ENCODE data around the gene DRGX. TPM values are rescaled to one million over a fixed set of nuclear protein-coding genes. Genes with fewer than 3 reads are reported as not detected.

Gene DRGX
- total and polyA plus RNA-seq, 2 donors (not counting 1 experiment from before 2014, with no cell fraction given) = not detected

DNA sequence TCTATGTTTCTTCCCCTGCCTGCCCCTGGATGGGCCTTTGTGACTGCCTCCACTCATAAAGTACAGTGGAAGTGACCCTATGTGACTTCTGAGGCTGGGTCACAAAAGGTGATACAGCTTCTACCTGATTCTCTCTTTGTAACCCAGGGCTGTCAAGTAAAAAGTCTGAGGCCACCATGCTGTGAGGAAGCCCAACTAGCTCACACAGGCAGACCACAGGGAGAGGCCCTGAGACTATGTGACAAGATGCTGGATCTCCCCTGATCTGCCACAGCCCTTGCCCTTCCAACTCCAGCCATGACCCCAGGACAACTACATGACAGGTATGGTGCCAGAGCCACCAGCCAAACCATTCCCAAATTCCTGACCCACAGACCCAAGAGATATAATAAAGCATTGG, 45.8 kb downstream of the DRGX start:
- peaks cover 5% of the 10 kb centered on the region for H3K9me3 Mint-ChIP-seq (ENCODE audit: insufficient read depth)
- H3K27me3 ChIP-seq (replicated peaks in 1 of 4; ENCODE audit: control extremely low read depth in 1 of 4, control insufficient read depth in 3 of 4, insufficient read depth in 4 of 4, low read length in 3 of 4) = peaks cover 0 to under 1% (median 0%) of the 10 kb centered on the region in 4 experiments
- no peaks in the 10 kb centered on the region for H4K20me1 ChIP-seq (ENCODE audit: control insufficient read depth, insufficient read depth, low read length, poor library complexity, severe bottlenecking)
- no peaks in the 10 kb centered on the region for H3K4me1 Mint-ChIP-seq
- H3K36me3 ChIP-seq (replicated peaks in 1 of 2; ENCODE audit: control extremely low read depth in 1 of 2, control insufficient read depth in 1 of 2, extremely low read depth in 1 of 2, insufficient read depth in 2 of 2, low read length in 1 of 2) = no peaks in the 10 kb centered on the region
- no peaks in the 10 kb centered on the region for H3K4me1 ChIP-seq (ENCODE audit: control insufficient read depth in 2 of 2, insufficient read depth in 2 of 2, low read length in 2 of 2)
- CTCF ChIA-PET = no interaction called here
- DNase-seq (no peak), ATAC-seq (ENCODE audit: low read depth) (no peak)
- POLR2A ChIA-PET = no interaction called here
- intact Hi-C loops (cut with micrococcal nuclease) = no loop called here
- no peak for TF ChIP-seq EZH2 (IDR thresholded peaks at IDR 0.05; ENCODE audit: borderline replicate concordance, insufficient read depth, low read depth, low read length, poor library complexity, severe bottlenecking)
- TF ChIP-seq, protein P1, sequence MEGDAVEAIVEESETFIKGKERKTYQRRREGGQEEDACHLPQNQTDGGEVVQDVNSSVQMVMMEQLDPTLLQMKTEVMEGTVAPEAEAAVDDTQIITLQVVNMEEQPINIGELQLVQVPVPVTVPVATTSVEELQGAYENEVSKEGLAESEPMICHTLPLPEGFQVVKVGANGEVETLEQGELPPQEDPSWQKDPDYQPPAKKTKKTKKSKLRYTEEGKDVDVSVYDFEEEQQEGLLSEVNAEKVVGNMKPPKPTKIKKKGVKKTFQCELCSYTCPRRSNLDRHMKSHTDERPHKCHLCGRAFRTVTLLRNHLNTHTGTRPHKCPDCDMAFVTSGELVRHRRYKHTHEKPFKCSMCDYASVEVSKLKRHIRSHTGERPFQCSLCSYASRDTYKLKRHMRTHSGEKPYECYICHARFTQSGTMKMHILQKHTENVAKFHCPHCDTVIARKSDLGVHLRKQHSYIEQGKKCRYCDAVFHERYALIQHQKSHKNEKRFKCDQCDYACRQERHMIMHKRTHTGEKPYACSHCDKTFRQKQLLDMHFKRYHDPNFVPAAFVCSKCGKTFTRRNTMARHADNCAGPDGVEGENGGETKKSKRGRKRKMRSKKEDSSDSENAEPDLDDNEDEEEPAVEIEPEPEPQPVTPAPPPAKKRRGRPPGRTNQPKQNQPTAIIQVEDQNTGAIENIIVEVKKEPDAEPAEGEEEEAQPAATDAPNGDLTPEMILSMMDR (IDR thresholded peaks at IDR 0.05) = no peak
- no peak overlapping the region for H3K27ac Mint-ChIP-seq
- H3K9ac ChIP-seq (ENCODE audit: low read length) = no peak overlapping the region
- H3K4me3 Mint-ChIP-seq = no peak overlapping the region
- H3K4me3 ChIP-seq (ENCODE audit: control extremely low read depth in 1 of 5, extremely low read depth in 1 of 5, insufficient read depth in 1 of 5, low read depth in 2 of 5, low read length in 4 of 5) = no peak overlapping the region
- H3K79me2 ChIP-seq (ENCODE audit: control insufficient read depth, insufficient read depth, low read length) = no peaks in the 10 kb centered on the region
- peaks cover 0 to 19% (median 8%) of the 10 kb centered on the region in 3 donors for H3K9me3 ChIP-seq (ENCODE audit: control extremely low read depth in 1 of 3, control insufficient read depth in 2 of 3, insufficient read depth in 1 of 3, low read length in 2 of 3)
- no peak overlapping the region for H2AFZ ChIP-seq (ENCODE audit: insufficient read depth, low read depth, low read length, poor library complexity, severe bottlenecking)
- H3K27ac ChIP-seq (ENCODE audit: low read length in 2 of 2) = no peak overlapping the region
- H3K4me2 ChIP-seq (replicated peaks; ENCODE audit: low read depth, low read length, poor library complexity, severe bottlenecking) = no peak overlapping the region
- peaks cover 5% of the 10 kb centered on the region for H3K27me3 Mint-ChIP-seq

DNA sequence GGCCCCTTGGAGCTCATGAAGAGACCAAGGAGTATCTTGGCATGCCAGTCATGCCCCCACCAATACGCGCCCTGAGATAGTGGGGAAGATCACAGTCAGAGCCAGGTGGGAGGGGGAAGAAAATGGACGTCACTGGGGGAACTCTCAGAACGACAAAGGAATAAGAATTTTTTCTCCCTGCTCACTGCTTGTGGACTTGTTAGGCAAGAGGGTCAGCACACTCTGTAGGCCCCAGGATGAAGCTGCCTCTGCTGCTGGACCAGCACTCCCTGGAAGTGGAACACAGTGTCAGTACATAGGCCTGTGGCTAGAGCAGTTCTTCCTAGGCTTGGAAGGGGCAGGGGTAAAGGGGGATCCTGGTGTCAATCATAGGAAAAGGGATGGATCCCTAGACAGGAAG, 46.5 kb downstream of the DRGX start:
- POLR2A ChIA-PET = no interaction called here
- Mint-ChIP-seq H3K27me3 (peaks cover 5% of the 10 kb centered on the region), H3K4me1 (no peaks in the 10 kb centered on the region), H3K4me3 (no peak overlapping the region), H3K27ac (no peak overlapping the region), H3K9me3 (ENCODE audit: insufficient read depth) (peaks cover 5% of the 10 kb centered on the region)
- Histone ChIP-seq H3K27me3 (replicated peaks in 1 of 4; ENCODE audit: control extremely low read depth in 1 of 4, control insufficient read depth in 3 of 4, insufficient read depth in 4 of 4, low read length in 3 of 4) (no peaks in the 10 kb centered on the region), H3K4me3 (ENCODE audit: control extremely low read depth in 1 of 5, extremely low read depth in 1 of 5, insufficient read depth in 1 of 5, low read depth in 2 of 5, low read length in 4 of 5) (no peak overlapping the region), H3K79me2 (ENCODE audit: control insufficient read depth, insufficient read depth, low read length) (no peaks in the 10 kb centered on the region), H3K9ac (ENCODE audit: low read length) (no peak overlapping the region), H4K20me1 (ENCODE audit: control insufficient read depth, insufficient read depth, low read length, poor library complexity, severe bottlenecking) (no peaks in the 10 kb centered on the region), H3K36me3 (replicated peaks in 1 of 2; ENCODE audit: control extremely low read depth in 1 of 2, control insufficient read depth in 1 of 2, extremely low read depth in 1 of 2, insufficient read depth in 2 of 2, low read length in 1 of 2) (no peaks in the 10 kb centered on the region), H3K9me3 (ENCODE audit: control extremely low read depth in 1 of 3, control insufficient read depth in 2 of 3, insufficient read depth in 1 of 3, low read length in 2 of 3) (peaks cover 0 to 19% (median 8%) of the 10 kb centered on the region in 3 donors), H3K27ac (ENCODE audit: low read length in 2 of 2) (no peak overlapping the region), H3K4me1 (ENCODE audit: control insufficient read depth in 2 of 2, insufficient read depth in 2 of 2, low read length in 2 of 2) (no peaks in the 10 kb centered on the region), H2AFZ (ENCODE audit: insufficient read depth, low read depth, low read length, poor library complexity, severe bottlenecking) (no peak overlapping the region), H3K4me2 (replicated peaks; ENCODE audit: low read depth, low read length, poor library complexity, severe bottlenecking) (no peak overlapping the region)
- CTCF ChIA-PET = no interaction called here
- 96% methylated on average over 4 of the region's 4 CpGs for WGBS (ENCODE audit: insufficient coverage)
- ATAC-seq (ENCODE audit: low read depth) (no peak), DNase-seq (no peak)
- TF ChIP-seq, protein P1 (IDR thresholded peaks at IDR 0.05) = no peak
- TF ChIP-seq EZH2 (IDR thresholded peaks at IDR 0.05; ENCODE audit: borderline replicate concordance, insufficient read depth, low read depth, low read length, poor library complexity, severe bottlenecking) = no peak
- intact Hi-C loops (cut with micrococcal nuclease) = no loop called here

Measured in B cell (primary cell).